Prostate gland (tissue), 2 donors: ENCODE results near the gene UBALD1.

Experiments
- CTCF ChIP-seq, 4 experiments: fragments of 200-600 bp in 2 of 4; fragments of 450-650 bp in 2 of 4; sonication (generic) in 2 of 4; IDR thresholded peaks; 1 replicate in 3 of 4; 2 replicates in 1 of 4; pipeline ENCODE4 v1.5.1; 2016 to 2019; ENCODE audit warnings: antibody characterized with exemption in 4 of 4, mild to moderate bottlenecking in 2 of 4, moderate library complexity in 2 of 4
- POLR2A ChIP-seq: fragments of 450-650 bp; IDR thresholded peaks from one replicate; pipeline ENCODE4 v1.6.1; 2016; ENCODE audit warnings: antibody characterized with exemption, mild to moderate bottlenecking
- POLR2AphosphoS5 ChIP-seq: sonication (generic); formaldehyde crosslinking; IDR thresholded peaks from one replicate; pipeline ENCODE4 v1.6.1; 2017; ENCODE audit warnings: antibody characterized with exemption

GRCh38 chr16:4654011-4654963, 39.6 kb upstream of the UBALD1 start:
- TF ChIP-seq CTCF (IDR thresholded peaks at IDR 0.05) (no peak), POLR2A (no peak), POLR2AphosphoS5 (no peak)
